Measurements from ENCODE around the gene CNOT9. TPM values are rescaled to one million over a fixed set of nuclear protein-coding genes. Genes with fewer than 3 reads are reported as not detected.

The CNOT9 gene
- total RNA-seq, 1 experiment from 2014 or later = 45.8 TPM

GRCh38 chr2:218558986-218559385 is 9.7 kb upstream of the CNOT9 start:
- Histone ChIP-seq H3K4me3 (no peak overlapping the region), H3K36me3 (ENCODE audit: low read depth) (0 out of 2 replicates have a peak, but pooled peaks cover 16% of the 10 kb centered on the region), H3F3A (ENCODE audit: insufficient read depth, low read depth) (peaks cover 12% of the 10 kb centered on the region; the same call in 1 of the 2 replicates), H3K9me3 (ENCODE audit: insufficient read depth, low read depth) (no peaks in the 10 kb centered on the region), H3K4me2 (no peak overlapping the region), H3K4me1 (replicated peaks; ENCODE audit: insufficient read depth) (no peaks in the 10 kb centered on the region), H3K79me2 (ENCODE audit: low read depth) (no peaks in the 10 kb centered on the region), H4K20me1 (ENCODE audit: insufficient read depth) (no peaks in the 10 kb centered on the region), H3K9me2 (ENCODE audit: insufficient read depth) (no peaks in the 10 kb centered on the region), H2AFZ (no peak overlapping the region), H3K27me3 (ENCODE audit: insufficient read depth, low read depth) (no peaks in the 10 kb centered on the region), H3K27ac (no peak overlapping the region)
- DNase-seq = no peak
- TF ChIP-seq EZH2 (IDR thresholded peaks at IDR 0.05; ENCODE audit: low read depth) = no peak
- no peak for TF ChIP-seq CTCF (conservative IDR thresholded peaks at IDR 0.05)
- POLR2A ChIA-PET (ENCODE audit: unreplicated experiment) = no interaction called here
- BruUV-seq (replicated peaks) = no TSS peak
- CTCF ChIA-PET = no interaction called here
- intact Hi-C loops (cut with micrococcal nuclease; ENCODE audit: unreplicated experiment) = no loop called here

GRCh38 chr2:218564056-218564455 is 4.6 kb upstream of the CNOT9 start:
- POLR2A ChIA-PET (ENCODE audit: unreplicated experiment) = interaction anchor here (0.5 to 0.7 kb wide), 2 partner anchors 20 to 55 kb away, joined by 3 to 8 read pairs; no protein-coding TSS in a partner anchor

GRCh38 chr2:218566296-218566695 is 2.3 kb upstream of the CNOT9 start:
- BruUV-seq (replicated peaks) = no TSS peak
- H3F3A ChIP-seq (ENCODE audit: insufficient read depth, low read depth) = peaks cover 12% of the 10 kb centered on the region
- H3K27ac ChIP-seq = no peak overlapping the region
- no peaks in the 10 kb centered on the region for H3K9me3 ChIP-seq (ENCODE audit: insufficient read depth, low read depth)
- peak overlapping the region; percentile 84 for H3K4me2 ChIP-seq
- no peak for TF ChIP-seq CTCF (conservative IDR thresholded peaks at IDR 0.05)
- TF ChIP-seq EZH2 (IDR thresholded peaks at IDR 0.05; ENCODE audit: low read depth) = no peak
- H3K79me2 ChIP-seq (ENCODE audit: low read depth) = peaks cover 65% of the 10 kb centered on the region
- H3K27me3 ChIP-seq (ENCODE audit: insufficient read depth, low read depth) = no peaks in the 10 kb centered on the region
- H2AFZ ChIP-seq = no peak overlapping the region
- ChIA-PET CTCF (no interaction called here), POLR2A (ENCODE audit: unreplicated experiment) (no interaction called here)
- H3K9me2 ChIP-seq (ENCODE audit: insufficient read depth) = no peaks in the 10 kb centered on the region
- no peak for DNase-seq
- H3K36me3 ChIP-seq (ENCODE audit: low read depth) = peaks cover 8% of the 10 kb centered on the region; the same call in 1 of the 2 replicates
- H3K4me1 ChIP-seq (replicated peaks; ENCODE audit: insufficient read depth) = peaks cover 29% of the 10 kb centered on the region
- no peak overlapping the region for H3K4me3 ChIP-seq
- intact Hi-C loops (cut with micrococcal nuclease; ENCODE audit: unreplicated experiment) = loop anchor here (5.0 kb wide), 1 partner anchor 274 kb away; the partner anchor contains the start of gene TMBIM1
- peaks cover 16% of the 10 kb centered on the region; the same call in 1 of the 2 replicates for H4K20me1 ChIP-seq (ENCODE audit: insufficient read depth)

More at GRCh38 chr2:218564056-218564455, 4.6 kb upstream of the CNOT9 start:
- BruUV-seq (replicated peaks) = no TSS peak
- no peak for DNase-seq
- TF ChIP-seq CTCF (conservative IDR thresholded peaks at IDR 0.05) = no peak
- no peak for TF ChIP-seq EZH2 (IDR thresholded peaks at IDR 0.05; ENCODE audit: low read depth)
- peaks cover 42% of the 10 kb centered on the region for H3K79me2 ChIP-seq (ENCODE audit: low read depth)
- H3K36me3 ChIP-seq (ENCODE audit: low read depth) = 0 out of 2 replicates have a peak, but pooled peaks cover 4% of the 10 kb centered on the region
- H3K9me2 ChIP-seq (ENCODE audit: insufficient read depth) = no peaks in the 10 kb centered on the region
- H3K4me1 ChIP-seq (replicated peaks; ENCODE audit: insufficient read depth) = peaks cover 14% of the 10 kb centered on the region
- H3F3A ChIP-seq (ENCODE audit: insufficient read depth, low read depth) = peaks cover 6% of the 10 kb centered on the region; the same call in 1 of the 2 replicates
- no peaks in the 10 kb centered on the region for H3K9me3 ChIP-seq (ENCODE audit: insufficient read depth, low read depth)
- intact Hi-C loops (cut with micrococcal nuclease; ENCODE audit: unreplicated experiment) = no loop called here
- no peak overlapping the region for H3K4me2 ChIP-seq
- no peaks in the 10 kb centered on the region; the same call in 1 of the 2 replicates for H4K20me1 ChIP-seq (ENCODE audit: insufficient read depth)
- CTCF ChIA-PET = interaction anchor here (0.6 to 0.7 kb wide), 2 partner anchors 77 to 98 kb away, joined by 3 to 5 read pairs; no protein-coding TSS in a partner anchor
- no peak overlapping the region for H2AFZ ChIP-seq
- H3K27ac ChIP-seq = no peak overlapping the region
- H3K27me3 ChIP-seq (ENCODE audit: insufficient read depth, low read depth) = no peaks in the 10 kb centered on the region
- no peak overlapping the region for H3K4me3 ChIP-seq

All from PC-9 (cell line).